Hematopoietic multipotent progenitor cell treated with erythropoietin and hydrocortisone succinate and interleukin-3 and kit ligand, for 6 days (in vitro differentiated cells): Measurements from ENCODE around the gene ALOXE3.

Experiments
- DNase-seq: peaks from one replicate; pipeline ENCODE4 v3.0.0-alpha.2; 2015

ALOXE3 gene

DNA sequence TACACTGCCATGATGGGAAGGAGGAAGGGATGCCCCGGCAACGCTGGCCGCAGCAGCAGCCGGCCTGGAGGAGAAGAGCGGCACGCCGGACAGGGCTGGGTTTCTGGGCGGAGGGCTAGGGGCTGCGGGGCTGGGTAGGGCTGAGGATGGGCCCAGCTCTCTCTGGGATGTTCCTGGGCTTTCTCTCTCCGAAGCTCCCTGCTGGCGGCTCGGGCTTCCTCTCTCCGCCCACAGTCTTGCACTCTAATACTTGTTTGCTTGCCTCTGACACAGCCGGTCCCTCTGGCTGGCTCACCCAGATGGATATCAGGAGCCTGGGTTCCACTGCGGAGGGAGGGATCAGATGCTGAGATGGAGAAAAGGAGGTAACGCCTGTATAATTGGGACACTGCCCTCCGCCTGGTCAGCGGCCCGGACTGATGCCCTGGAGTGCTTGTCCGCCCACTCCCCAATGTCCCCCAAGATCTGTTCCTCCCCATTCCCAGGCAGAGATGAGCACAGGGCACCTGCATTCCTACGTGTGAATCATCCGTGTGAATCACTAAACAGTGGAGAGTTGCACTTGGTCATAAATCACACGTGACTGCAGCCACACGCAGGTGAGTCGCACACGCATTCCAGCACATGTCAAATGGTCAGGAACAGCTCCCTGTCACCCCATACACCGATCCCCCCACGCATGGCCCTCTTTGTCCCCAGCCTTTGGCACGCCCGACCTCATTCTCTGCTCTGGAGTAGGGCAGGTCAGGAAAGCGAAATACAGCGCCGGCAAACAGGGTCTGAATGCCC is at the start of gene ALOXE3:
TSS of gene ALOXE3 (minus strand) at position 535 of the 789 bp plus-strand sequence. CDS start at position 11, 524 bp downstream.
- DNase-seq, result peak; percentile 74

GRCh38 chr17:8167526-8167925 is 49.2 kb upstream of the ALOXE3 start:
- DNase-seq, result no peak

DNA sequence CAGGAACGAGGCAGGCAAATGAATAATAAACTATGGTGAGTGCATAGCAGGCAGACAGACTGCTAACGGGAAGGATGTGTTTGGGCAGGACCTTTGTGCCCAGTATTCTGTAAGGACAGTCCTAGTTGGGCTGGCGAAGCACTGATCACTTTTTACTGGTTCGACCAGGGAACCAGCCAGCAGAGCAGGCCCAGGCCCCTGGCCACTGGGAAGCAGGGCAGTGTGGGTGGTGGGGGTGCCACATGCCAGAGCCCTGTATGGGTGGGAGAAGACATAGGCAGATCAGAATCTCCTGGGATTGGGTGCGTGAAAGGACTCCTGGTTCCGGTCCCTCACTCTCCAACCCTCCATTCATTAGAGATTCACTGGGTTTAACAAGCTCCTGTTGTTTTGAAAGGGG is 48.4 kb upstream of the ALOXE3 start:
- no peak for DNase-seq

- DNase-seq, result no peak
These were observed 46.5 kb upstream of the ALOXE3 start for GRCh38 chr17:8164815-8165131.

DNA sequence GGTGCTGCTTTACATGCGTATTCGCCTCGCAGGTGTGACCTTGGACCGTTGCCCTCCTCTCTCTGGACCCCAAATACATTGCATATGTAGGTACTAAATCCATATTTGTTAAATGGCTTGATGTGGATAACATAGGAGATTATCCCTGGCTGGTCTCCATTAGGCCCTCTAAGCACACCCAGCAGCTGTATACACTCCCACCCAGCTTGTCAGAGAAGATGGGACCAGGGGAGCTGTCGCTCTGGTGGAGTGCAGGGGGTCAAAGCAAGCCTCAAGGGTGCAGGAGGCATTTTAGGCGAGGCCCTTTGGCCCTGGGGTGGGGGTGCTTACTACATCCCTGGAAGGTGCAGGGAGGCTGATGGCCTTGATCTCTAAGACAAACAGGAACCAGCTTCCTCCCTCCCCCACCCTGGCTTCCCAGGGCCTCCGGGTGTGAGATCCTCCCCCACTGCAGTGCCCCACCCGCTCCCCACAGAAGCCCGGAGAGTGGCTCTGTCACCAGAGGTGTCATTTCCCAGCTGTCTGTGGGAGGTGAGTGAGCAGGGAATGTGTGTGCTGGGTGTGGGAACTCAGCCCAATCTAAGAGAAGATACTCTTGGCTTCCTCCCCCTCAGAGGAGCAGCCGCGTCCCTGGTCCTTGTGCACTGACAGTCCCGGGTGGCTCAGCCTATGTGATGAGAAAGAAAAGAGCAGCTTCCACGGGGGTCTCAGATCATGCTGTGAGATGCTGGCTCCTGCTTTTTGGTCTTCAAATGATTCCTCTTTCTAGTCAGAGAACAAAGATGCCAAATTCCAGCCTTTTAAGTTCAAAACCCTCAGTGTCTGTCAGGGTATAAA is 45.9 kb upstream of the ALOXE3 start:
- DNase-seq, result peak; percentile 83

GRCh38 chr17:8162997-8163977 is 45.0 kb upstream of the ALOXE3 start:
- no peak for DNase-seq

GRCh38 chr17:8162233-8162996 is 44.1 kb upstream of the ALOXE3 start, which contains the start of gene VAMP2:
Gene VAMP2, minus strand, starts transcription at chr17:8162948. Its CDS starts 69 bp downstream, at chr17:8162879.
- peak; percentile 82 for DNase-seq

DNA sequence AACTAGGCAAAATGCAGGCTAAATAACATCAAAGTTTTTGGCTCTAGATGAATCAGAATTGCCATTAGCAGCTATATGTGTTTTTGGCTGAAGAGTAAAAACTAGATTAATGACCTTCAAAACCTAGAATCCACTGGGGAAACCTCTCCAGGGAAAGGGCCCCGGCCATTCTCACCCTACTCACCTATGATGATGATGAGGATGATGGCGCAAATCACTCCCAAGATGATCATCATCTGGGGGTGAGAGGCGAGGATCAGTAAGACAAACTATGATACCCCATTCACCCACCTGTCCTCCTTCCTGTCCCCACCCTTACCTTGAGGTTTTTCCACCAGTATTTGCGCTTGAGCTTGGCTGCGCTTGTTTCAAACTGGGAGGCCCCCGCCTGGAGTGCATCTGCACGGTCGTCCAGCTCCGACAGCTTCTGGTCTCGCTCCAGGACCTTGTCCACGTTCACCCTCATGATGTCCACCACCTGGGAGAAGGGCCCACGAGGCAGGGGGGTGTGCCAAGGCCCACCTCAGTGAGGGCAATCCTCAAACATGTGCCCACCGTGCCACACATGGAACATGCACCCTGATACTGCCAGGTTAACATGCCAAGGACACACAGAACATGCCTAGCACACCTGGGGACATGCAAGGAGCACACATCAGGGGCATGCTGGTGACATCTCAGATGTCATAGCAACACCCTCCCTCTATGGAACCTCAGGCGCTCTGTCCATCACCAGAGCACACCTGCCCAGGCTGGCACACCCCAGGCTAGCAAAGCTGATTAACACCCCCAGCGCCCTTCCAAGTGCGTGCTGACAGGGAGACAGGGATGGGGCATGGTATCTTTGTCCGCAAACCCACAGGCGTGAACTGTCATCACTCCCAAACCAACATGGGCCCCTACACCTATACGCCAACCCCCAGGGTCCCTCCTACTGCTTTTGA is 43.2 kb upstream of the ALOXE3 start:
- no peak for DNase-seq

DNA sequence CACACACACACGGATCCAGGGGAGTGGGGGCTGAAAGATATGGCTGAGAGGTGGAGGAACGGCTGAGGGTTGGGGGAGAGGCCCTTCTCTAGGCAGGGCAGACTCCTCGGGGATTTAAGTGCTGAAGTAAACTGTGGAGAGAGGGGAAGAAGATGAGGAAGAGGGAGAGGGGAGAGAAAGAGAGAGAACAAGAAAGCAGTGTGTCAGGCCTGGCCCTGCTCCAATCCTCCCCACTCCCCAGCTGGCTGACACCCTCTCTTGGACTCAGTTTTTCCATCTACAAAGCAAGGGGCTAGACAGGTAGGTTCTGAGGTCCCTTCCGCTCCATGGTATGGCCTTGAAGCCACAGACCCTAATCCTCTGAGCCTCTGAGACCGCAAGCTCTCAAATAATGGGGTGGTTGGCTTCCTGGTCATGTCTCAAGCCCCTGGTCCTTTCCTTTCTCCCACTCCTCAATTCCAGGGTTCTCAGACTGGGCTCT is 42.5 kb upstream of the ALOXE3 start:
- DNase-seq, result no peak

- DNase-seq, result no peak
These were observed 41.9 kb upstream of the ALOXE3 start for GRCh38 chr17:8160224-8160577.

- DNase-seq, result no peak
These were observed 41.3 kb upstream of the ALOXE3 start for GRCh38 chr17:8159459-8160223.

GRCh38 chr17:8159032-8159400 is 40.7 kb upstream of the ALOXE3 start:
- DNase-seq, result no peak

GRCh38 chr17:8158267-8159031 is 40.1 kb upstream of the ALOXE3 start:
- peak; percentile 96 for DNase-seq

- peak; percentile 100 for DNase-seq
These were observed 38.1 kb upstream of the ALOXE3 start for GRCh38 chr17:8156246-8156992.

- no peak for DNase-seq
These were observed 37.6 kb upstream of the ALOXE3 start for GRCh38 chr17:8155996-8156245.

- DNase-seq, result peak; percentile 33
These were observed 37.1 kb upstream of the ALOXE3 start for GRCh38 chr17:8155231-8155995.

- DNase-seq, result no peak
These were observed 36.4 kb upstream of the ALOXE3 start for GRCh38 chr17:8154608-8155155.
